Activated CD4-positive, alpha-beta T cell treated with anti-CD3 and anti-CD28 coated beads, Interleukin-2, amount 50 U/mL, for 4 hours (primary cell): ENCODE data around the gene TXLNG.
A peak's percentile ranks its signal among the peaks of the same experiment; 100 is the strongest.

Experiments used
- DNase-seq, 2 experiments: peaks; one replicate each; pipeline ENCODE4 v3.0.0-alpha.2; 2020

Gene TXLNG

GRCh38 chrX:16839219-16839851 lies 53.1 kb downstream of the TXLNG start:
- DNase-seq: no peak

- no peak for DNase-seq
Observed at GRCh38 chrX:16839852-16840460, 53.7 kb downstream of the TXLNG start.

GRCh38 chrX:16842684-16843083 lies 56.4 kb downstream of the TXLNG start:
- DNase-seq: no peak

- DNase-seq: no peak
Observed at GRCh38 chrX:16843208-16843909, 57.1 kb downstream of the TXLNG start.

- no peak for DNase-seq
Observed at GRCh38 chrX:16845686-16846085, 59.4 kb downstream of the TXLNG start.

- no peak for DNase-seq
Observed at GRCh38 chrX:16848541-16848940, 62.3 kb downstream of the TXLNG start.

- no peak for DNase-seq
Observed at GRCh38 chrX:16851421-16851820, 65.2 kb downstream of the TXLNG start.

- no peak for DNase-seq
Observed at GRCh38 chrX:16851827-16852226, 65.6 kb downstream of the TXLNG start.

GRCh38 chrX:16852617-16853179 lies 66.4 kb downstream of the TXLNG start:
- DNase-seq: no peak

- DNase-seq: no peak
Observed at GRCh38 chrX:16853537-16853936, 67.3 kb downstream of the TXLNG start.

GRCh38 chrX:16855363-16856075 lies 69.3 kb downstream of the TXLNG start:
- no peak for DNase-seq

- peak in 1 of 2 experiments; percentile 2 for DNase-seq
Observed at GRCh38 chrX:16856076-16856404, 69.8 kb downstream of the TXLNG start.

- no peak for DNase-seq
Observed at GRCh38 chrX:16856744-16857143, 70.5 kb downstream of the TXLNG start.

- no peak for DNase-seq
Observed at GRCh38 chrX:16862829-16863228, 76.6 kb downstream of the TXLNG start.

- no peak for DNase-seq
Observed at GRCh38 chrX:16867947-16868346, 81.7 kb downstream of the TXLNG start.

GRCh38 chrX:16868920-16869319 lies 82.7 kb downstream of the TXLNG start:
- DNase-seq: no peak

- DNase-seq: peak in 1 of 2 experiments; percentile 13
Observed at GRCh38 chrX:16869393-16870094, 83.3 kb downstream of the TXLNG start.

GRCh38 chrX:16870095-16870861 lies 84.0 kb downstream of the TXLNG start, which contains the start of gene RBBP7:
RBBP7 (minus strand) TSS chrX:16870362; CDS start chrX:16870053, 309 bp downstream.
- DNase-seq: peak; percentile 77 to 83

GRCh38 chrX:16870862-16871815 lies 84.9 kb downstream of the TXLNG start:
- no peak for DNase-seq

- DNase-seq: no peak
Observed at GRCh38 chrX:16873106-16873505, 86.8 kb downstream of the TXLNG start.
